ENCODE measurements around the gene ECSIT.

Gene ECSIT

GRCh38 chr19:11534948-11535347, 6.0 kb upstream of the ECSIT start:
- Mint-ChIP-seq H3K4me3 (no peak overlapping the region), H3K9me3 (no peaks in the 10 kb centered on the region), H3K4me1 (peaks cover 19% of the 10 kb centered on the region), H3K27ac (no peak overlapping the region), H3K36me3 (no peaks in the 10 kb centered on the region), H3K27me3 (peaks cover 4% of the 10 kb centered on the region)

- peak overlapping the region; percentile 57 for H3K27ac Mint-ChIP-seq
- H3K9me3 Mint-ChIP-seq = no peaks in the 10 kb centered on the region
- no peak overlapping the region for H3K4me3 Mint-ChIP-seq
- peaks cover 4% of the 10 kb centered on the region for H3K27me3 Mint-ChIP-seq
- H3K36me3 Mint-ChIP-seq = no peaks in the 10 kb centered on the region
- H3K4me1 Mint-ChIP-seq = peaks cover 19% of the 10 kb centered on the region
These were observed 5.6 kb upstream of the ECSIT start for GRCh38 chr19:11534538-11534937.

GRCh38 chr19:11530432-11530831, 1.5 kb upstream of the ECSIT start:
- peaks cover 35% of the 10 kb centered on the region for H3K4me1 Mint-ChIP-seq
- H3K36me3 Mint-ChIP-seq = peaks cover 2% of the 10 kb centered on the region
- no peak overlapping the region for H3K27ac Mint-ChIP-seq
- no peaks in the 10 kb centered on the region for H3K27me3 Mint-ChIP-seq
- H3K4me3 Mint-ChIP-seq = no peak overlapping the region
- H3K9me3 Mint-ChIP-seq = no peaks in the 10 kb centered on the region

GRCh38 chr19:11519138-11519537, 9.8 kb downstream of the ECSIT start:
- Mint-ChIP-seq H3K27ac (no peak overlapping the region), H3K36me3 (peaks cover 7% of the 10 kb centered on the region), H3K4me3 (no peak overlapping the region), H3K27me3 (no peaks in the 10 kb centered on the region), H3K4me1 (peaks cover 8% of the 10 kb centered on the region), H3K9me3 (no peaks in the 10 kb centered on the region)

GRCh38 chr19:11513946-11514345, 15.0 kb downstream of the ECSIT start:
- Mint-ChIP-seq H3K36me3 (peaks cover 6% of the 10 kb centered on the region), H3K9me3 (no peaks in the 10 kb centered on the region)

GRCh38 chr19:11510444-11510843, 18.5 kb downstream of the ECSIT start:
- H3K27me3 Mint-ChIP-seq = no peaks in the 10 kb centered on the region
- no peak overlapping the region for H3K4me3 Mint-ChIP-seq
- H3K36me3 Mint-ChIP-seq = peaks cover 6% of the 10 kb centered on the region
- H3K4me1 Mint-ChIP-seq = peaks cover 7% of the 10 kb centered on the region
- H3K27ac Mint-ChIP-seq = no peak overlapping the region
- no peaks in the 10 kb centered on the region for H3K9me3 Mint-ChIP-seq

More at GRCh38 chr19:11513946-11514345, 15.0 kb downstream of the ECSIT start:
- no peaks in the 10 kb centered on the region for H3K4me1 Mint-ChIP-seq
- no peaks in the 10 kb centered on the region for H3K27me3 Mint-ChIP-seq
- H3K27ac Mint-ChIP-seq = no peak overlapping the region
- no peak overlapping the region for H3K4me3 Mint-ChIP-seq

GRCh38 chr19:11507370-11508078, 21.4 kb downstream of the ECSIT start:
- Mint-ChIP-seq H3K27me3 (no peaks in the 10 kb centered on the region), H3K36me3 (peaks cover 2% of the 10 kb centered on the region), H3K9me3 (no peaks in the 10 kb centered on the region), H3K27ac (no peak overlapping the region), H3K4me1 (peaks cover 14% of the 10 kb centered on the region), H3K4me3 (peak overlapping the region; percentile 33)

- Mint-ChIP-seq H3K27me3 (no peaks in the 10 kb centered on the region), H3K27ac (peak overlapping the region; percentile 55), H3K4me3 (peak overlapping the region; percentile 60), H3K4me1 (peaks cover 14% of the 10 kb centered on the region), H3K9me3 (no peaks in the 10 kb centered on the region), H3K36me3 (peaks cover 2% of the 10 kb centered on the region)
These were observed 22.0 kb downstream of the ECSIT start for GRCh38 chr19:11506967-11507366.

- H3K27me3 Mint-ChIP-seq = no peaks in the 10 kb centered on the region
- peak overlapping the region; percentile 83 for H3K4me3 Mint-ChIP-seq
- H3K27ac Mint-ChIP-seq = peak overlapping the region; percentile 80
- H3K4me1 Mint-ChIP-seq = peaks cover 14% of the 10 kb centered on the region
- H3K36me3 Mint-ChIP-seq = no peaks in the 10 kb centered on the region
- H3K9me3 Mint-ChIP-seq = no peaks in the 10 kb centered on the region
These were observed 22.8 kb downstream of the ECSIT start for GRCh38 chr19:11506101-11506555.

GRCh38 chr19:11505504-11506100, 23.3 kb downstream of the ECSIT start, which contains the start of gene ZNF653:
TSS of gene ZNF653 (minus strand) at chr19:11505839. CDS start at chr19:11505786, 53 bp downstream.
- no peaks in the 10 kb centered on the region for H3K36me3 Mint-ChIP-seq
- peak within 1 kb of the TSS; percentile 84 for H3K27ac Mint-ChIP-seq
- peak within 1 kb of the TSS; percentile 86 for H3K4me3 Mint-ChIP-seq
- H3K9me3 Mint-ChIP-seq = no peaks in the 10 kb centered on the region
- no peaks in the 10 kb centered on the region for H3K27me3 Mint-ChIP-seq
- peaks cover 14% of the 10 kb centered on the region for H3K4me1 Mint-ChIP-seq

GRCh38 chr19:11505032-11505503, 23.9 kb downstream of the ECSIT start:
- peak overlapping the region; percentile 86 for H3K4me3 Mint-ChIP-seq
- H3K4me1 Mint-ChIP-seq = peaks cover 14% of the 10 kb centered on the region
- H3K36me3 Mint-ChIP-seq = no peaks in the 10 kb centered on the region
- peak overlapping the region; percentile 82 for H3K27ac Mint-ChIP-seq
- no peaks in the 10 kb centered on the region for H3K9me3 Mint-ChIP-seq
- no peaks in the 10 kb centered on the region for H3K27me3 Mint-ChIP-seq

GRCh38 chr19:11504502-11505031, 24.4 kb downstream of the ECSIT start:
- H3K4me3 Mint-ChIP-seq = peak overlapping the region; percentile 86
- no peaks in the 10 kb centered on the region for H3K9me3 Mint-ChIP-seq
- H3K27ac Mint-ChIP-seq = peak overlapping the region; percentile 82
- H3K4me1 Mint-ChIP-seq = peaks cover 14% of the 10 kb centered on the region
- no peaks in the 10 kb centered on the region for H3K36me3 Mint-ChIP-seq
- no peaks in the 10 kb centered on the region for H3K27me3 Mint-ChIP-seq

GRCh38 chr19:11499890-11500420, 29.0 kb downstream of the ECSIT start:
- Mint-ChIP-seq H3K4me3 (no peak overlapping the region), H3K36me3 (peaks cover 5% of the 10 kb centered on the region), H3K27me3 (no peaks in the 10 kb centered on the region), H3K27ac (no peak overlapping the region), H3K4me1 (peaks cover 6% of the 10 kb centered on the region), H3K9me3 (no peaks in the 10 kb centered on the region)

GRCh38 chr19:11499220-11499726, 29.7 kb downstream of the ECSIT start:
- H3K27ac Mint-ChIP-seq = no peak overlapping the region
- peaks cover 5% of the 10 kb centered on the region for H3K36me3 Mint-ChIP-seq
- H3K4me1 Mint-ChIP-seq = no peaks in the 10 kb centered on the region
- no peaks in the 10 kb centered on the region for H3K27me3 Mint-ChIP-seq
- no peaks in the 10 kb centered on the region for H3K9me3 Mint-ChIP-seq
- no peak overlapping the region for H3K4me3 Mint-ChIP-seq

- Mint-ChIP-seq H3K27me3 (no peaks in the 10 kb centered on the region), H3K27ac (no peak overlapping the region), H3K4me1 (no peaks in the 10 kb centered on the region), H3K36me3 (peaks cover 5% of the 10 kb centered on the region), H3K9me3 (no peaks in the 10 kb centered on the region), H3K4me3 (no peak overlapping the region)
These were observed 32.4 kb downstream of the ECSIT start for GRCh38 chr19:11496391-11497163.
